ENCODE measurements around the gene MIOX.

DNA sequence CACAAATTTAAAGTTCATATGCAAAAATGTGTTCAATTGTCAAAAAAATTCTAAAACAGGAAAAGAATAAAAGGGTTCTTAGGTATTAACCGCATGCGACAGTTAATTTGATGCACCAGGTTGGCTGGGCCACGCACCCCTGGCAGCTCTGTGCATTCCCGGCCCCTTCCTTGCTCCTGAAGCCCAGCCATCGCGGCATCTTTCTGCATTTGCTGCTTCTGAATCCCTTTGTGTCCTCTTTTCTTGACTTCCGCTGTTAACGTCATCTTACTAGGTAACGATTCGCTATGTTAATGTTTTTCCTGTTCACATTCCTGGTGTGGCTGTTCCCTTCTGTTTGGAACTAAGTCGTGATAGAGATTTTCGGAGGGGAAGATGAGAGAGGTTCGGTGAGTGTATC lies 51.1 kb downstream of the MIOX start:
- no peak for TF ChIP-seq CTCF (IDR thresholded peaks at IDR 0.05)
- no peak for TF ChIP-seq POLR2A (IDR thresholded peaks at IDR 0.05)
- TF ChIP-seq POLR2AphosphoS5 (IDR thresholded peaks at IDR 0.05), result no peak

Data from suprapubic skin (tissue), 4 donors.